ENCODE measurements around the gene NSD1.

GRCh38 chr5:177097016-177097985 is 36.3 kb upstream of the NSD1 start:
- TF ChIP-seq CTCF (IDR thresholded peaks at IDR 0.05) (no peak), POLR2A (IDR thresholded peaks at IDR 0.05) (no peak)

Data from thyroid gland (tissue), 4 donors.